Fibroblast of skin of scalp (primary cell): ENCODE measurements around the gene RASL11A.
"Not testable (repeated sequence)": the region's sequence is repeated elsewhere in the genome, so short reads cannot be mapped to it uniquely, and the experiment has no call there.

Source experiments
- DNase-seq: peaks from one replicate; pipeline ENCODE4 v3.0.0-alpha.2; 2013

The RASL11A gene

DNA sequence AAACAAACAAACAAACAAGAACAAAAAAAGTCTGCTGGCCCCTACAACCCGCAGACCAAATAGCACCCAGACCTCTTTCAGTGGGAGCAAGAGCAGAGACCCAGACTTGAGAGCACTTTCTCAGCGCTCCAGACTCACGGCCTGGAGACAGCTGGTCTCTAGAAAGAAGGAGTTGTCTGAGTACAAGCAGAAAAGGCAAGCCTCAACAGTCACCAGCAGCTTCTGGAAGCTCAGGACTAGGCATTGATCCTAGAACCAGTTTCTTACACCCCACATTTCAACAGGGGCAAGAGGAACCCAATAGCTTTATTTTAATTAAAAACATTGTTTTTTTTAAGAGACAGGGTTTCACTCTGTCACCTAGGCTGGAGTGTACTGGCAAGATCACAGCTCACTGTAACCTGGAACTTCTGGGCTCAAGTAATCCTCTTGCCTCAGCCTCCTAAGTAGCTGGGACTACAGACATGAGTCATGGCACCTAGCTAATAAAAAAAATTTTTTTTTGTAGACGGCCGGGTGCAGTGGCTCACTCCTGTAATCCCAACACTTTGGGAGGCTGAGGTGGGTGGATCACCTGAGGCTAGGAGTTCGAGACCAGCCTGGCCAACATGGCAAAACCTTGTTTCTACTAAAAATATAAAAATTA, 30.4 kb downstream of the RASL11A start:
- DNase-seq = no peak

- DNase-seq = no peak
These were observed 32.1 kb downstream of the RASL11A start for GRCh38 chr13:27302643-27303262.

DNA sequence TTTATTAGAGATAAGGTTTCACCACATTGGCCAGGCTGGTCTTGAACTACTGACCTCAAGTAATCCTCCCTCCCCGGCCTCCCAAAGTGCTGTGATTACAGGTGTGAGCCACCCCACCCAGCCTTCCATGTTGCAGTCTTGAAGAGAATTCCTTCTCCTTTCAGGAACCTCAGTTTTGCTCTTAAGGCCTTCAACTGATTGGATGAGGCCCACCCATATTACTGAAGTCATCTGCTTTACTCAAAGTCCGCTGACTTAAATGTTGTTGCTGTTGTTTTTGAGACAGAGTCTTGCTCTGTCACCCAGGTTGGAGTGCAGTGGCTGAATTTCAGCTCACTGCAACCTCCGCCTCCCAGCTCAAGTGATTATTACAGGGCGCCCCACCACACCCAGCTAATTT, 33.5 kb downstream of the RASL11A start:
- no peak for DNase-seq

DNA sequence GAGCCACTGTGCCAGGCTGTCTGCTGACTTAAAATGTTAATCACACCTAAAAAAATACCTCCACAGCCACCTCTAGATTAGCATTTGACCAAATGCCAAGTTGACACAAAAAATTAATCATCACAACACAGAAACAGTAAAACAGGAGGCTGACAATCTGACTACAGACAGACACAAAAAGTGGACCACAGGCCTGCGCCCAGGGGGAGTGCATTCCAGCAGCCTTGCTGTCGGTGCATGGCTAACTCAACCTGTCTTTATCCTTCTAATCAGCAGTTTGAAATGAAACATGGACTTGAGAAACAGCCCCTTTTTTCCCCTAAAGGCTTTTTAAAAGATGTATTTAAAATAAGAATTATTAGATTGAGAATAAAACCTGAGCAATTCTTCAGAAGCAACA, 34.0 kb downstream of the RASL11A start:
- no peak for DNase-seq

DNA sequence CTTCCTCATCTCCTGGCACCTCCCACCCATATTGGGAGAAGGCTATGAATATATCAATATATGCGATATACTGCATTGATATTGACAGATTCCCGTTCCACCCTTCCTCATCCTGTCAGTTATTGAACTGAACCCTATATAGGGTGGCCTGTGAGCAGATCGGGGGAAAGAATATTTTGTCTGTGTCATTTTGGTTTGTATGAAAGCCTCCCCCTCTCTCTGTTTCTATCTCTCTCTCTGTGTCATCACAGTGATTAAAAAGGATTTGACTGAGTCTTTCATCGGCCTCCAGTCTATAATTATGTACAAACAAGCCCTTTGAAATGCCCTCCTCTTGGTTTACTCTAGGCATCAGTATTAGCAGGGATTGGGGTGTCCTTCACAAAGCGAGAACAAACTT, 35.7 kb downstream of the RASL11A start:
- no peak for DNase-seq

DNA sequence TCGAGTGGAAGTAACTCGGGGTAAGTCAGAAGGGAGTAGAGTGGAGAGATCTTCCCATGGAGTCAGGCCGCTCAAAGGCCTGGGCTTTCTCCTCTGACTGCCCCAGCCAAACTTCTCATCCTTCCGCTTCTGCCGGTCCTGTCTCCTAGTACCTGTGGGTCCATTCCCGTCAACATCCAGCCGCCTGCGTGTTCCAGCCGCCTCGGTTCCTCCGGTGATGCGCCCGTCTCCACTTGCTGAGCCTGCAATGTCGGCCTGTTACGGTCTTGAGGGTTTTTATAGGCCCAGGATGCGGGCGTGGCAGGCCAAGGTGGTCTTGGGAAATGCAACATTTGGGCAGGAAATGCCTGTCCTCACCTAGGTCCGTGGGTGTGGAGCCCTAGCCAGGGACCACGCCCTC, 38.3 kb downstream of the RASL11A start:
- no peak for DNase-seq

- no peak for DNase-seq
These were observed 38.9 kb downstream of the RASL11A start for GRCh38 chr13:27309401-27309958.

GRCh38 chr13:27309967-27310598, 39.5 kb downstream of the RASL11A start:
- no peak for DNase-seq

GRCh38 chr13:27310946-27311345, 40.3 kb downstream of the RASL11A start:
- no peak for DNase-seq

DNA sequence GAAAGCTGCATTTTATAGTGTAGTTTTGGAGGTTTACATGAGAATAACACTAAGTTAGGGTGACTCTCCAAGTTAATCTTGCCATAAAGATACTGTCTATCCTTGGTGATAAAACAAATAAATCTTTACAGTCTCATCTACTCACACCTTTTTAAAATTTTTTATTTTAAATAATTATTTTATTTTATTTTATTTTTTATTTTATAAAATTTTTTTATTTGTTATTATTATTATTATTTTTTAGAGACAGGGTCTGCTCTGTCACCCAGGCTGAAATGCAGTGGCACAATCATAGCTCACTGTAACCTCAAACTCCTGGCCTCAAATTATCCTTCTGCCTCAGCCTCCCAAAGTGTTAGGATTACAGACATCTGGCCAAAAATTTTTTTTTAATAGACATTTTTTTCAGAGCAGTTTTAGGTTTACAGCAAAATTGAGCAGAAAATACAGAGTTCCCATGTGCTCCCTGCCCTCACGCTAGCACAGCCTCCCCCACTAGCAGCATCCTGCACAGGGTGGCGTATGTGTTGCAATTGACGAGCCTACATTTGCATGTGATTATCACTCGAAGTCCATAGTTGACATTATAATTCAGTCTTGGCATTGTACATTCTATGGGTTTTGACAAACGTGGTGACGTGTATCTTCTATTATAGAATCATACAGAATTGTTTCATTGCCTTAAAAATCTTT, 41.0 kb downstream of the RASL11A start:
- no peak for DNase-seq

DNA sequence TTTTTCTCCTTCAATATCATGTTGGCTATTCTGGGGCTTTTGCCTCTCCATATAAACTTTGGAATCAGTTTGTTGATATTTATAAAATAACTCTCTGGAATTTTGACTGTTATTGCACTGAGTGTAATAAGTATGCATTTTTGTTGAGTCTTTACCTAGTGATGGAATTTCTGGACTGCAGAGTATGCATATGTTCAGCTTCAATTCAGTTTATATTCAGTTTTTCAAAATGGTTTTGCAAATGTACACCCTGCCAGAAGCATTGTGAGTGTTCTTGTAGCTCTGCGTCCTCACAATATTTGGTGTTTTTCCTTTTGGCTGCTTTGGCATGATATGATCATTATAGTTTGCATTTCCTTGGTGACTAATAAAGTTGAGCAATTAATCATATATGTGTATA, 43.1 kb downstream of the RASL11A start:
- no peak for DNase-seq

DNA sequence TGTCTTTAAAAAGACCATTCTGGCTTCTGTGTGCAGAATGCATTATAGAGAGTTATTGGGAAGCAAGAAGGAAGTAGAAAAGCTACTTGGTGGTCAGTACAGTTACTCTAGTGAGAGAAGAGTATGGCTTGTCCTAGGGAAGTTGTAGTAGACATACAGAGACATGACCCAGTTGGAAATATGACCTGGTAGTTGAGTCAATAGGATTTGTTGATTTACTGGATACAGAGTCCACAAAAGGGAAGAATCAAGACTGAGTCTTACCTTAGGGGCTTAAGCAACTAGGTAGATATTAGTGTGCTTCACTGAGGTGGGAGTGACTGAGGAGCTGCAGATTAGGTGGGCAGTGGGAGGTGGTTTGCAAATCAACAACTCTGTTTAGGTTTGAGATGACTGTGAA, 48.8 kb downstream of the RASL11A start:
- DNase-seq = no peak

DNA sequence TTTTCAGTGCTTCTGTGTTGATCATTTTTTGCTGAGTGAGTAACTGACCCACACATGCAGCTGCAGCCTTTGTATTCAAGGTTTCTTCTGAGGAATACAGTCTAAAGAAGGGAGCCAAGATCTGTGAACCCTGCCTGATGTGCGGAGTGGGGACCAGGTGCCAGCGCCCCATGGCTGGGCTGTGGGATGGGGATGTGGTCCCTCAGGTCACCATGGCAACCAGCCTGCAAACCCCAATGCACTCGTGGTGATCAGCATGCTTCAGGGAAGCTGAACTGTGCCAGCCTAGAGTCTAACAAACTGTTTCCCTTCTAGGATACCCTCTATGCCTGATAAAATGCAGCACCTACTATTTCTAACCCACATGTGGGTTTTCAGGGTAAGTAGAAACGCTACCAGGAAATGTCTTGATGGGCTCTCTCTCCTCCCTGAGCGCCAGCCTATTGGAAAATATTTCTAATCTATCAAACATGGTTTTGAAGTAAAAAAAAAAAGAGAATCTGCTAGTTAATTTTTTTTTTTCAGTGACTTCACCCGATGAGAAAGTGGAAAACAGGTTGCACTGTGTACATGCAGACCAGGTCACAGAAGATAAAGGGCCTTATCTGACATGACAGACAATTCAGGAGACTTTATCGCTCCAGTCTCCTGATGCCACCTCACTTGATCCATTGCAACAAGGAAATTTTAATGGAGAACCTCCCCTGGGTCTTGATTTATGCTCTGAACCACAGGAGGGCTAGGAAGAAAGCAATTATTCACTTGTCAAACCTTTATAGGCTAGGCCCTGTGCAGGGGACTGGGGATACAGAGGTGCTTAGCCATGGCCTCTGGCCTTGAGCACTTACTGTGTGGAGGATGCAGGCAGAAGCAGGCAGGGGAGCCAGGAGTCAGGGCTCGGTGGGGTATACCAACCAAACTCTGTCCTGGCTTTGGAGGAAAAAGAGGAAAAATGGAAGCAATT, 51.1 kb downstream of the RASL11A start:
- DNase-seq = no peak

- DNase-seq = not testable (repeated sequence)
These were observed 51.8 kb downstream of the RASL11A start for GRCh38 chr13:27322443-27322842.
